Left lung (tissue), 10 donors: ENCODE results near the gene HMMR. TPM values are rescaled to one million over a fixed set of nuclear protein-coding genes. Genes with fewer than 3 reads are reported as not detected.

Experiments used
- ATAC-seq: fragments of 200-7000 bp; cut with Tn5 transposase; one replicate; pipeline ENCODE4 v1.9.1; 2020; ENCODE audit warnings: moderate library complexity
- DNase-seq, 4 donors: peaks; one replicate each; pipeline ENCODE4 v3.0.0-alpha.2; 2013 to 2020
- H3K27ac ChIP-seq, 2 donors: fragments of 200-600 bp; sonication (generic) in 1 of 2; one replicate each; pipeline versions ENCODE4 v1.5.0 to v1.8.0; 2020 to 2021
- H3K27me3 ChIP-seq, 2 donors: fragments of 200-600 bp; sonication (generic) in 1 of 2; one replicate each; pipeline versions ENCODE4 v1.5.0 to v1.8.0; 2020 to 2021
- H3K36me3 ChIP-seq, 2 donors: fragments of 200-600 bp; sonication (generic) in 1 of 2; one replicate each; pipeline versions ENCODE4 v1.5.0 to v1.8.0; 2020 to 2021
- H3K4me1 ChIP-seq, 2 donors: fragments of 200-600 bp; one replicate each; pipeline ENCODE4 v1.8.0; 2021
- H3K4me3 ChIP-seq, 2 donors: fragments of 200-600 bp; sonication (generic) in 1 of 2; one replicate each; pipeline versions ENCODE4 v1.5.0 to v1.8.0; 2020 to 2021; ENCODE audit warnings: mild to moderate bottlenecking in 1 of 2
- H3K9me3 ChIP-seq, 2 donors: fragments of 200-600 bp; sonication (generic) in 1 of 2; one replicate each; pipeline versions ENCODE4 v1.5.0 to v1.8.0; 2020 to 2021
- CTCF ChIP-seq, 2 donors: fragments of 200-600 bp; sonication (generic) in 1 of 2; IDR thresholded peaks; one replicate each; pipeline versions ENCODE4 v1.5.0 to v1.8.0; 2021; ENCODE audit warnings: antibody characterized with exemption in 2 of 2
- intact Hi-C, 2 donors: fragments of 100-400 bp; cut with DNase I; formaldehyde crosslinking; loops; one replicate each; pipeline versions ENCODE4 v1.11.2 to v1.14.2; 2022
- polyA plus RNA-seq, 6 donors: library from polyadenylated mRNA; unstranded; fragments of 120-200 nt; gene quantifications; one replicate each; pipeline ENCODE4 v1.2.1, GENCODE V29; 2013; ENCODE audit not compliant: insufficient read length in 6 of 6
- total RNA-seq, 2 donors: library from RNA; stranded (reverse); fragmentation: NEBNext Ultra II Directional; extraction: Animal tissue kit (Norgen Biotek cat#: 25700); gene quantifications; one replicate each; pipeline ENCODE4 v1.2.1, GENCODE V29; 2021
- donor health status: DM: no; HTN: yes; CAD: no.
- donor health status: DM: no; HTN: no; CAD: no.

The HMMR gene
- total and polyA plus RNA-seq, 8 donors = 3.6 to 27.5 (median 12.9) TPM

DNA sequence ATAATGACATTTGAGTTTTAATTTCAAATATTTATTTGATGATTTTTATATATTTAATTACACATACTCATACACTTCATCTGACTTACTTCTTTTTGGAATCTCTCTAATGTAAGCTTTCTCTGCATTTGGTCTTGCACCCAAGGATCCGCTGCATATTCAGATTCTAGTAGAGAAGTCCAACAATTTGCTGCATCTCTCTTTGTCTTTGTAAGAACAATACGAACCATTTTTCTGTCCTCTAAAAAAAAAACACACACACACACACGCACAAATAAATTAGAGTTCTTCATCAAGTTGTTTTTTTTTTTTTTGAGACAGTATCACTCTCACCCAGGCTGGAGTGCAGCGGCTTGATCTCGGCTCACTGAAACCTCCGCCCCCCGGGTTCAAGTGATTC, 3.6 kb upstream of the HMMR start:
- peaks cover 0 to 24% of the 10 kb centered on the region in 2 donors for H3K36me3 ChIP-seq
- H3K27me3 ChIP-seq = no peaks in the 10 kb centered on the region
- H3K4me3 ChIP-seq = no peak overlapping the region
- no peak overlapping the region for H3K27ac ChIP-seq
- H3K9me3 ChIP-seq = no peaks in the 10 kb centered on the region
- intact Hi-C loops = no loop called here
- TF ChIP-seq CTCF (IDR thresholded peaks at IDR 0.05) = no peak
- DNase-seq (no peak), ATAC-seq (no peak)
- peaks cover 6 to 30% of the 10 kb centered on the region in 2 donors for H3K4me1 ChIP-seq

DNA sequence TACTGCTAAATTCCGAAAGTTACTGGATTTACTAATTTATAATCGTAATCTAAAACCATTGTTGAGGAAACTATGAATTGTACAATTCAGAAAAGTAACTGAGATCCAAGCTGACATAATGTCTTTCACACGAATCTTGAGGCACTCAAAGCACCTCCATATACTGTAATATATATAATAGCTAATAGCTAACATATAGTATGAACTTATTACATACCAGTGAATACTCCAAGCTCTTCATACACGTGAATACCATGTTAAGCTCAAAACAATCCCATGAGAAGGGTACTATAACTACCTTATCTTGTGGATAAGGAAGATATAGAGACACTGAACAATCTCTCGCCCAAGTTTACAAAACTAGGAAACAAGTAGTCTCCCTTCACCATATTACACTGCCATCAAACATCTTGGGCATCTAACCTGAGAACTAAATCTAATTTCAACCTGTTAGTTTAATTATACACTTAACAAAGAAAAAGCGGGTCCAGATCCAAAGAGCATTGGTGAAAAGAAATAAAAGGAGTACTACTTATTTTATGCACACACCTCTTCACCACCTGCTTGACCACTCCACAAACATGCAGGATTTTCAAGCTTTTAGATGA, 1.6 kb upstream of the HMMR start:
- H3K36me3 ChIP-seq = peaks cover 0 to 18% of the 10 kb centered on the region in 2 donors
- intact Hi-C loops = no loop called here
- no peak for TF ChIP-seq CTCF (IDR thresholded peaks at IDR 0.05)
- peak overlapping the region; percentile 67 to 68 for H3K4me3 ChIP-seq
- ATAC-seq = no peak
- H3K27ac ChIP-seq = peak overlapping the region; percentile 94 to 96
- no peak for DNase-seq
- no peaks in the 10 kb centered on the region for H3K27me3 ChIP-seq
- H3K4me1 ChIP-seq = peaks cover 10 to 38% of the 10 kb centered on the region in 2 donors
- H3K9me3 ChIP-seq = no peaks in the 10 kb centered on the region

DNA sequence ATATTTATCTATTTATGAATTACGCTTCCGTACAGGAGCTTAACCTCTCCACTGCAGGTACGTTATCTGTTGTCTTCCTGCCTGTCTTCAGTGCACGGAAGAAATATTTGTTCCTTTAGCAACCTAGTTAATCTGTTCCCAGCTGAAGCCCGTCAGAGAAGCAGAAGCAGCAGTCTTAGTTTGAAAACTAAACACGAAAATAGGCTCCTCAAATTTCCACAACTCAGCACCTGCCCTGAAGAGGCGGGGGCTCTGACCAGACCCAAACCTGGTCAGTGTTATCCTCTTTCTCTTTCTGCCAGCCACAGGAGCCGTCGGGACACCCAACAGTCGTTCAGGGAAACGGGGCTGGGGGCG, 992 bp upstream of the HMMR start:
- peaks cover 10 to 38% of the 10 kb centered on the region in 2 donors for H3K4me1 ChIP-seq
- H3K36me3 ChIP-seq = peaks cover 0 to 17% of the 10 kb centered on the region in 2 donors
- intact Hi-C loops = no loop called here
- H3K27ac ChIP-seq = peak overlapping the region; percentile 94 to 96
- ATAC-seq (peak; percentile 4), DNase-seq (no peak)
- H3K9me3 ChIP-seq = no peaks in the 10 kb centered on the region
- H3K27me3 ChIP-seq = no peaks in the 10 kb centered on the region
- no peak for TF ChIP-seq CTCF (IDR thresholded peaks at IDR 0.05)
- H3K4me3 ChIP-seq = peak overlapping the region; percentile 67 to 68

- Histone ChIP-seq H3K36me3 (peaks cover 0 to 12% of the 10 kb centered on the region in 2 donors), H3K4me1 (peaks cover 10 to 38% of the 10 kb centered on the region in 2 donors), H3K4me3 (peak within 1 kb of the TSS; percentile 67 to 68), H3K9me3 (no peaks in the 10 kb centered on the region), H3K27me3 (no peaks in the 10 kb centered on the region), H3K27ac (peak within 1 kb of the TSS; percentile 94 to 96)
- intact Hi-C loops = no loop called here
- peak in 1 of 2 donors; percentile 8 for TF ChIP-seq CTCF (IDR thresholded peaks at IDR 0.05)
- peak; percentile 95 to 99 (median 98) for DNase-seq
- peak; percentile 93 for ATAC-seq
Measured at GRCh38 chr5:163459819-163460561, 442 bp upstream of the HMMR start, which contains the start of gene NUDCD2. NUDCD2 (minus strand) TSS chr5:163460102; CDS start chr5:163460050, 52 bp downstream.

GRCh38 chr5:163463063-163463435, 2.6 kb downstream of the HMMR start:
- no peak for DNase-seq
- ATAC-seq = no peak
- no peaks in the 10 kb centered on the region for H3K27me3 ChIP-seq
- H3K4me3 ChIP-seq = no peak overlapping the region
- H3K36me3 ChIP-seq = no peaks in the 10 kb centered on the region
- H3K27ac ChIP-seq = no peak overlapping the region
- TF ChIP-seq CTCF (IDR thresholded peaks at IDR 0.05) = no peak
- intact Hi-C loops = no loop called here
- H3K4me1 ChIP-seq = peaks cover 10 to 34% of the 10 kb centered on the region in 2 donors
- no peaks in the 10 kb centered on the region for H3K9me3 ChIP-seq
